ENCODE results near the gene HELQ.

DNA sequence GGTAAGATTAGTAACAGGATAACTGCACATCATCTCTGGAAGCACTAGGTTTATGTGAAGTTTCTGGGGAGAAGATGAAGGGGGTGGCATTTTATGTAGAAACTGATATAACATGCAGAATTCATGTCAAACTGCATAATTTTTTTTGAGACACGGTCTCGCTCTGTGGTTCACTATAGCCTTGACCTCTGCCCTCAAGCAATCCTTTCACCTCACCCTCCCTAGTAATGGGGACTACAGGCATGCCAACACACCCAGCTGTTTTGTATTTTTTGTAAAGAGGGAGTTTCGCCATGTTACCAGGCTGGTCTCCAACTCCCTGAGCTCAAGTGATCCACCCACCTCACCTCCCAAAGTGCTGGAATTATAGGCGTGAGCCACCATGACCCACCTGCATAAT is 17.8 kb upstream of the HELQ start:
- TF ChIP-seq, protein P1, sequence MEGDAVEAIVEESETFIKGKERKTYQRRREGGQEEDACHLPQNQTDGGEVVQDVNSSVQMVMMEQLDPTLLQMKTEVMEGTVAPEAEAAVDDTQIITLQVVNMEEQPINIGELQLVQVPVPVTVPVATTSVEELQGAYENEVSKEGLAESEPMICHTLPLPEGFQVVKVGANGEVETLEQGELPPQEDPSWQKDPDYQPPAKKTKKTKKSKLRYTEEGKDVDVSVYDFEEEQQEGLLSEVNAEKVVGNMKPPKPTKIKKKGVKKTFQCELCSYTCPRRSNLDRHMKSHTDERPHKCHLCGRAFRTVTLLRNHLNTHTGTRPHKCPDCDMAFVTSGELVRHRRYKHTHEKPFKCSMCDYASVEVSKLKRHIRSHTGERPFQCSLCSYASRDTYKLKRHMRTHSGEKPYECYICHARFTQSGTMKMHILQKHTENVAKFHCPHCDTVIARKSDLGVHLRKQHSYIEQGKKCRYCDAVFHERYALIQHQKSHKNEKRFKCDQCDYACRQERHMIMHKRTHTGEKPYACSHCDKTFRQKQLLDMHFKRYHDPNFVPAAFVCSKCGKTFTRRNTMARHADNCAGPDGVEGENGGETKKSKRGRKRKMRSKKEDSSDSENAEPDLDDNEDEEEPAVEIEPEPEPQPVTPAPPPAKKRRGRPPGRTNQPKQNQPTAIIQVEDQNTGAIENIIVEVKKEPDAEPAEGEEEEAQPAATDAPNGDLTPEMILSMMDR (conservative IDR thresholded peaks at IDR 0.05) = no peak
- TF ChIP-seq EZH2 (IDR thresholded peaks at IDR 0.05; ENCODE audit: low read depth) = no peak
